Left renal cortex interstitium (tissue), 4 donors: Measurements from ENCODE around the gene CLEC16A. TPM values are rescaled to one million over a fixed set of nuclear protein-coding genes. Genes with fewer than 3 reads are reported as not detected.

Experiments
- DNase-seq, 4 donors: peaks; one replicate each; pipeline ENCODE4 v3.0.0-alpha.2; 2013; ENCODE audit warnings: low read depth in 4 of 4, low spot score in 2 of 4, missing footprints in 1 of 4
- polyA plus RNA-seq, 4 donors: library from polyadenylated mRNA; unstranded; fragments of 120-200 nt; gene quantifications; one replicate each; pipeline ENCODE4 v1.2.1, GENCODE V29; 2013; ENCODE audit not compliant: insufficient read length in 4 of 4

CLEC16A gene
- polyA plus RNA-seq, 4 donors = 21.0 to 32.1 (median 24.5) TPM

- no peak for DNase-seq
Measured at GRCh38 chr16:11162586-11163268, 218.4 kb downstream of the CLEC16A start.

GRCh38 chr16:11163761-11164261 lies 219.4 kb downstream of the CLEC16A start:
- DNase-seq = peak; percentile 48 to 76 (median 60)

GRCh38 chr16:11164482-11165270 lies 220.3 kb downstream of the CLEC16A start:
- no peak for DNase-seq

GRCh38 chr16:11165349-11165748 lies 221.0 kb downstream of the CLEC16A start:
- no peak for DNase-seq

GRCh38 chr16:11165894-11166665 lies 221.7 kb downstream of the CLEC16A start:
- no peak for DNase-seq

- no peak for DNase-seq
Measured at GRCh38 chr16:11167581-11167980, 223.2 kb downstream of the CLEC16A start.

GRCh38 chr16:11168386-11169051 lies 224.2 kb downstream of the CLEC16A start:
- no peak for DNase-seq

GRCh38 chr16:11169641-11170040 lies 225.3 kb downstream of the CLEC16A start:
- no peak for DNase-seq

GRCh38 chr16:11170201-11170600 lies 225.8 kb downstream of the CLEC16A start:
- no peak for DNase-seq

- no peak for DNase-seq
Measured at GRCh38 chr16:11170696-11171447, 226.5 kb downstream of the CLEC16A start.

GRCh38 chr16:11171448-11171709 lies 227.0 kb downstream of the CLEC16A start:
- no peak for DNase-seq

- DNase-seq = no peak
Measured at GRCh38 chr16:11171757-11172299, 227.5 kb downstream of the CLEC16A start.

- DNase-seq = no peak
Measured at GRCh38 chr16:11173426-11173825, 229.1 kb downstream of the CLEC16A start.

GRCh38 chr16:11174141-11174540 lies 229.8 kb downstream of the CLEC16A start:
- no peak for DNase-seq

- DNase-seq = no peak
Measured at GRCh38 chr16:11175106-11175786, 230.9 kb downstream of the CLEC16A start.

GRCh38 chr16:11175787-11176341 lies 231.5 kb downstream of the CLEC16A start:
- no peak for DNase-seq

GRCh38 chr16:11177578-11178160 lies 233.3 kb downstream of the CLEC16A start:
- DNase-seq = no peak

- DNase-seq = no peak
Measured at GRCh38 chr16:11178424-11178823, 234.1 kb downstream of the CLEC16A start.

- DNase-seq = no peak
Measured at GRCh38 chr16:11179574-11179973, 235.2 kb downstream of the CLEC16A start.
